ENCODE measurements around the gene ASIC4.

DNA sequence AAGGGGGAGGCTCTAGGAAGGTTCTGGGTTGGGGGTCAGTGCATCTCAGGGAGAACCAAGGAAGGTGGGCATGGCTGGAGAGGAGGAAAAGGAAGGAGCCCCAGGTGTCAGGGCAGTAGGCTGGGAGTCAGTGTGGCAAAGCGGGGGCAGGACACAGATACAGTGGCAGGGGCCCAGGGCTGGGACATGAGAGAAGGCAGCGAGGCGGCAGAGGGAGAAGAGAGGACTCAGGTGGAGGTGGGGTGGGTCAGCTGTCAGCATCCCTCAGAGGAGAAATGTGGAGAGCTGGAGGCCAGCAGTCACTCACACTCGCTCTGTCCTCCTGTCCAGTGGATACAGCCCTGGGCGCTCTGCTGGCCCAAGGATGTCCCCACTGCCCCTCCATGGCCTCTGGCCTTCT lies 21.2 kb upstream of the ASIC4 start:
- TF ChIP-seq MAX (IDR thresholded peaks at IDR 0.05) (no peak), EP300 (IDR thresholded peaks at IDR 0.05; ENCODE audit: borderline replicate concordance) (no peak), RAD21 (IDR thresholded peaks at IDR 0.05; ENCODE audit: low read depth) (no peak), REST (IDR thresholded peaks at IDR 0.05; ENCODE audit: low read depth) (no peak), EGR1 (IDR thresholded peaks at IDR 0.05) (no peak), CEBPB (IDR thresholded peaks at IDR 0.05) (no peak)
